HEK293 (cell line): ENCODE data around the gene RGPD5.
"Not testable (repeated sequence)": the region's sequence is repeated elsewhere in the genome, so short reads cannot be mapped to it uniquely, and the experiment has no call there.

Experiments
- CTCF ChIA-PET: fragments of 350-600 bp; formaldehyde crosslinking; extraction: SDS; loops from one replicate; lab custom pipeline; 2021; ENCODE audit warnings: antibody characterized with exemption; lab: Yijun Ruan, JAX
- POLR2A ChIA-PET: fragments of 300-600 bp; formaldehyde crosslinking; extraction: SDS; loops from one replicate; lab custom pipeline; 2020; ENCODE audit warnings: antibody characterized with exemption, inconsistent platforms; lab: Yijun Ruan, JAX
- H3K27ac ChIP-seq: fragments of 200-500 bp; sonication (Bioruptor generic); 2 replicates; pipeline ENCODE4 v1.5.1; 2014; ENCODE audit warnings: low read depth, low read length, control low read depth, inconsistent platforms; ENCODE audit errors: extremely low read depth
- H3K36me3 ChIP-seq, 2 experiments: fragments of 200-500 bp in 1 of 2; sonication (Bioruptor generic) in 1 of 2; 1 replicate in 1 of 2; 2 replicates in 1 of 2; pipeline ENCODE4 v1.5.1; 2014 to 2017; ENCODE audit warnings: inconsistent platforms in 2 of 2, low read length in 2 of 2; ENCODE audit not compliant: control insufficient read depth in 2 of 2, insufficient read depth in 1 of 2
- H3K4me1 ChIP-seq: fragments of 200-500 bp; sonication (Bioruptor generic); 2 replicates; pipeline ENCODE4 v1.5.1; 2014; ENCODE audit warnings: mild to moderate bottlenecking, low read length, inconsistent platforms; ENCODE audit not compliant: control insufficient read depth, insufficient read depth
- H3K4me3 ChIP-seq: 2 replicates; pipeline ENCODE4 v1.5.1; 2011; ENCODE audit warnings: low read depth, mild to moderate bottlenecking, control low read depth, low read length, moderate library complexity
- H3K9me3 ChIP-seq: fragments of 200-500 bp; sonication (Bioruptor generic); 2 replicates; pipeline ENCODE4 v1.5.1; 2014; ENCODE audit warnings: low read depth, low read length, inconsistent platforms; ENCODE audit not compliant: control insufficient read depth, insufficient read depth

RGPD5 gene

GRCh38 chr2:109894141-109894540 lies 100.0 kb downstream of the RGPD5 start:
- H3K36me3 ChIP-seq, POLR2A ChIA-PET, H3K27ac ChIP-seq, H3K4me3 ChIP-seq, H3K9me3 ChIP-seq, H3K4me1 ChIP-seq, CTCF ChIA-PET: not testable (repeated sequence)

GRCh38 chr2:109895090-109895869 lies 101.2 kb downstream of the RGPD5 start:
- H3K4me1 ChIP-seq, CTCF ChIA-PET, H3K36me3 ChIP-seq, POLR2A ChIA-PET, H3K27ac ChIP-seq, H3K4me3 ChIP-seq, H3K9me3 ChIP-seq: not testable (repeated sequence)

- H3K9me3 ChIP-seq, CTCF ChIA-PET, POLR2A ChIA-PET, H3K4me3 ChIP-seq, H3K27ac ChIP-seq, H3K36me3 ChIP-seq, H3K4me1 ChIP-seq: not testable (repeated sequence)
These were observed 102.1 kb downstream of the RGPD5 start for GRCh38 chr2:109896212-109896611.

- H3K27ac ChIP-seq, H3K9me3 ChIP-seq, POLR2A ChIA-PET, CTCF ChIA-PET, H3K36me3 ChIP-seq, H3K4me1 ChIP-seq, H3K4me3 ChIP-seq: not testable (repeated sequence)
These were observed 103.8 kb downstream of the RGPD5 start for GRCh38 chr2:109897769-109898461.

- H3K4me3 ChIP-seq, H3K9me3 ChIP-seq, CTCF ChIA-PET, H3K27ac ChIP-seq, H3K36me3 ChIP-seq, POLR2A ChIA-PET, H3K4me1 ChIP-seq: not testable (repeated sequence)
These were observed 104.6 kb downstream of the RGPD5 start, which contains the start of gene LIMS3 for GRCh38 chr2:109898462-109899336. TSS of gene LIMS3 (plus strand) at chr2:109898688. CDS start at chr2:109898729, 41 bp downstream.

GRCh38 chr2:109905796-109906195 lies 111.7 kb downstream of the RGPD5 start:
- CTCF ChIA-PET, H3K9me3 ChIP-seq, H3K4me1 ChIP-seq, H3K4me3 ChIP-seq, H3K36me3 ChIP-seq, POLR2A ChIA-PET, H3K27ac ChIP-seq: not testable (repeated sequence)
